HCT116 (cell line): ENCODE measurements around the gene PIEZO2. TPM values are rescaled to one million over a fixed set of nuclear protein-coding genes. Genes with fewer than 3 reads are reported as not detected.

Experiments used
- ATAC-seq: fragments of 200-7000 bp; cut with Tn5 transposase; 2 replicates; pipeline ENCODE4 v1.9.1; 2020; ENCODE audit warnings: mild to moderate bottlenecking, moderate library complexity
- BruUV-seq: library from RNA; stranded (reverse); fragments of 400-500 nt; replicated peaks from 2 replicates; lab custom pipeline; 2021; lab: Mats Ljungman, UMichigan
- CTCF ChIA-PET: fragments of 300-600 bp; sonication (Branson Sonifier 250); formaldehyde crosslinking; loops from one replicate; lab custom pipeline; 2021; ENCODE audit warnings: antibody characterized with exemption; lab: Charles Lee
- POLR2A ChIA-PET: fragments of 300-600, 350-600 bp; sonication (Branson Sonifier 250); formaldehyde crosslinking; loops from one replicate; lab custom pipeline; 2021; ENCODE audit warnings: antibody characterized with exemption; lab: Charles Lee
- RAD21 ChIA-PET, 2 experiments: fragments of 300-600 bp; sonication (Branson Sonifier 250); formaldehyde crosslinking; loops; one replicate each; lab custom pipeline; 2023; ENCODE audit warnings: low total read pairs in 2 of 2; ENCODE audit not compliant: uncharacterized antibody in 2 of 2, unreplicated experiment in 2 of 2, low non-redundant PET in 1 of 2; lab: Charles Lee
- DNase-seq: peaks from one replicate; pipeline ENCODE4 v3.0.0-alpha.2; 2010; ENCODE audit warnings: low read depth, low spot score
- H2AFZ ChIP-seq: fragments of 200-600 bp; shearing (Covaris generic), sonication (generic); 2 replicates; pipeline ENCODE4 v1.6.1; 2017; ENCODE audit warnings: low read depth, mixed run types, mixed read lengths, antibody characterized with exemption, low read length; ENCODE audit not compliant: poor library complexity, severe bottlenecking
- H3K27ac ChIP-seq: 2 replicates; pipeline ENCODE4 v1.5.1; 2012; ENCODE audit warnings: low read depth, low read length
- H3K27me3 ChIP-seq: fragments of 200-600 bp; sonication (generic); 2 replicates; pipeline ENCODE4 v1.6.1; 2016; ENCODE audit warnings: mixed run types, low read length, mixed read lengths; ENCODE audit not compliant: insufficient read depth
- H3K36me3 ChIP-seq, 2 experiments: fragments of 200-500 bp in 1 of 2; fragments of 200-600 bp in 1 of 2; sonication (Bioruptor generic) in 1 of 2; sonication (generic) in 1 of 2; 2 replicates each; pipeline versions ENCODE4 v1.5.1 to v1.6.1; 2014 to 2016; ENCODE audit warnings: low read length in 2 of 2, inconsistent platforms in 1 of 2, mixed read lengths in 1 of 2, mixed run types in 1 of 2; ENCODE audit not compliant: insufficient read depth in 2 of 2, control insufficient read depth in 1 of 2
- H3K4me1 ChIP-seq, 2 experiments: fragments of 200-600 bp in 1 of 2; sonication (generic) in 1 of 2; 2 replicates each; pipeline versions ENCODE4 v1.5.1 to v1.6.1; 2012 to 2017; ENCODE audit warnings: low read length in 2 of 2, inconsistent platforms in 1 of 2, mild to moderate bottlenecking in 1 of 2, mixed read lengths in 1 of 2, mixed run types in 1 of 2, moderate library complexity in 1 of 2; ENCODE audit not compliant: insufficient read depth in 2 of 2, control insufficient read depth in 1 of 2
- H3K4me2 ChIP-seq: fragments of 200-600 bp; sonication (generic); 2 replicates; pipeline ENCODE4 v1.6.1; 2017; ENCODE audit warnings: mixed run types, low read length, mixed read lengths
- H3K4me3 ChIP-seq, 2 experiments: fragments of 200-600 bp in 1 of 2; sonication (generic) in 1 of 2; replicated peaks in 1 of 2; 2 replicates each; pipeline ENCODE4 v1.5.1; 2011 to 2016; ENCODE audit warnings: low read length in 2 of 2, control low read depth in 1 of 2, low read depth in 1 of 2, mild to moderate bottlenecking in 1 of 2, mixed read lengths in 1 of 2, mixed run types in 1 of 2
- H3K79me2 ChIP-seq: fragments of 200-600 bp; sonication (generic); 2 replicates; pipeline ENCODE4 v1.6.1; 2017; ENCODE audit warnings: mild to moderate bottlenecking, mixed run types, low read length, moderate library complexity, mixed read lengths; ENCODE audit not compliant: insufficient read depth
- H3K9ac ChIP-seq: fragments of 200-600 bp; sonication (generic); 2 replicates; pipeline ENCODE4 v1.6.1; 2016; ENCODE audit warnings: low read length, mixed read lengths
- H3K9me2 ChIP-seq: fragments of 200-600 bp; sonication (generic), shearing (Covaris generic); 2 replicates; pipeline ENCODE4 v1.6.1; 2017; ENCODE audit warnings: mixed run types, mild to moderate bottlenecking, moderate library complexity; ENCODE audit not compliant: insufficient read depth
- H3K9me3 ChIP-seq, 2 experiments: fragments of 200-500 bp in 1 of 2; fragments of 200-600 bp in 1 of 2; sonication (Bioruptor generic) in 1 of 2; sonication (generic) in 1 of 2; 2 replicates each; pipeline ENCODE4 v1.6.1; 2014 to 2017; ENCODE audit warnings: low read length in 2 of 2, mixed read lengths in 2 of 2, inconsistent platforms in 1 of 2, low read depth in 1 of 2, mild to moderate bottlenecking in 1 of 2, mixed run types in 1 of 2, moderate library complexity in 1 of 2; ENCODE audit not compliant: control insufficient read depth in 1 of 2, insufficient read depth in 1 of 2
- H4K20me1 ChIP-seq: fragments of 200-600 bp; sonication (generic), shearing (Covaris generic); 2 replicates; pipeline ENCODE4 v1.6.1; 2017; ENCODE audit warnings: mixed run types, mild to moderate bottlenecking, moderate library complexity; ENCODE audit not compliant: insufficient read depth
- ATF3 ChIP-seq: IDR thresholded peaks from 2 replicates; pipeline ENCODE4 v1.6.1; 2012
- CBX3 ChIP-seq: IDR thresholded peaks from 2 replicates; pipeline ENCODE4 v1.6.1; 2012; ENCODE audit warnings: low read depth
- CEBPB ChIP-seq: IDR thresholded peaks from 2 replicates; pipeline ENCODE4 v1.6.1; 2012; ENCODE audit warnings: low read depth
- EGR1 ChIP-seq: IDR thresholded peaks from 2 replicates; pipeline ENCODE4 v1.6.1; 2012; ENCODE audit warnings: low read depth
- ELF1 ChIP-seq: IDR thresholded peaks from 2 replicates; pipeline ENCODE4 v1.6.1; 2012; ENCODE audit warnings: low read depth, borderline replicate concordance
- EZH2 ChIP-seq: fragments of 200-600 bp; sonication (generic); IDR thresholded peaks from 2 replicates; pipeline ENCODE4 v1.6.1; 2017; ENCODE audit warnings: antibody characterized with exemption, mixed run types
- EZH2phosphoT487 ChIP-seq: fragments of 200-600 bp; IDR thresholded peaks from 2 replicates; pipeline ENCODE4 v1.6.1; 2018; ENCODE audit warnings: antibody characterized with exemption, borderline replicate concordance
- FOSL1 ChIP-seq: IDR thresholded peaks from 2 replicates; pipeline ENCODE4 v1.6.1; 2012; ENCODE audit warnings: low read depth
- POLR2A ChIP-seq: IDR thresholded peaks from 2 replicates; pipeline ENCODE4 v1.7.0; 2011; ENCODE audit warnings: borderline replicate concordance; ENCODE audit not compliant: insufficient read depth, insufficient read length; ENCODE audit errors: extremely low read depth
- SIN3A ChIP-seq: IDR thresholded peaks from 2 replicates; pipeline ENCODE4 v1.6.1; 2012; ENCODE audit warnings: low read depth
- SP1 ChIP-seq: IDR thresholded peaks from 2 replicates; pipeline ENCODE4 v1.6.1; 2012; ENCODE audit warnings: low read depth
- SRF ChIP-seq: IDR thresholded peaks from 2 replicates; pipeline ENCODE4 v1.6.1; 2012; ENCODE audit warnings: low read depth
- YY1 ChIP-seq: IDR thresholded peaks from 2 replicates; pipeline ENCODE4 v1.6.1; 2011; ENCODE audit warnings: low read length, low read depth, moderate library complexity, mild to moderate bottlenecking; ENCODE audit not compliant: insufficient replicate concordance; ENCODE audit errors: extremely low read depth
- ZFX ChIP-seq: fragments of 450-650 bp; IDR thresholded peaks from 2 replicates; pipeline ENCODE4 v1.6.1; 2017
- ZNF274 ChIP-seq: fragments of 200-500 bp; sonication (Bioruptor generic); IDR thresholded peaks from 2 replicates; pipeline ENCODE4 v1.6.1; 2014; ENCODE audit warnings: mild to moderate bottlenecking, low read depth, low read length, inconsistent platforms
- intact Hi-C: fragments of 100-400 bp; cut with micrococcal nuclease; formaldehyde crosslinking; loops from 2 replicates; pipeline ENCODE4 v1.10.0; 2022
- total RNA-seq: library from RNA; stranded (reverse); gene quantifications from one replicate; pipeline ENCODE4 v1.2.1, GENCODE V29; 2021; ENCODE audit not compliant: unreplicated experiment
- TF ChIP-seq, protein P1 (sequence below): IDR thresholded peaks from 2 replicates; pipeline ENCODE4 v1.6.1; 2012

The PIEZO2 gene
- total RNA-seq, 1 experiment from 2014 or later, result 0.34 TPM

GRCh38 chr18:10745219-10745618 is 404.1 kb downstream of the PIEZO2 start:
- Histone ChIP-seq H3K27me3 (peaks cover 54% of the 10 kb centered on the region), H3K4me2 (no peak overlapping the region), H3K36me3 (no peaks in the 10 kb centered on the region), H2AFZ (no peak overlapping the region), H3K4me3 (no peak overlapping the region), H4K20me1 (no peaks in the 10 kb centered on the region), H3K9me2 (no peaks in the 10 kb centered on the region), H3K9ac (no peak overlapping the region), H3K27ac (no peak overlapping the region), H3K9me3 (no peaks in the 10 kb centered on the region), H3K79me2 (no peaks in the 10 kb centered on the region), H3K4me1 (no peaks in the 10 kb centered on the region)
- BruUV-seq, result no TSS peak
- intact Hi-C loops, result no loop called here
- ATAC-seq (no peak), DNase-seq (no peak)
- POLR2A ChIA-PET, result no interaction called here
- RAD21 ChIA-PET, result no interaction called here
- CTCF ChIA-PET, result no interaction called here
- no peak for TF ChIP-seq SP1
- no peak for TF ChIP-seq SIN3A
- TF ChIP-seq, protein P1, sequence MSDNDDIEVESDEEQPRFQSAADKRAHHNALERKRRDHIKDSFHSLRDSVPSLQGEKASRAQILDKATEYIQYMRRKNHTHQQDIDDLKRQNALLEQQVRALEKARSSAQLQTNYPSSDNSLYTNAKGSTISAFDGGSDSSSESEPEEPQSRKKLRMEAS, result no peak
- TF ChIP-seq FOSL1, result no peak
- no peak for TF ChIP-seq SRF
- no peak for TF ChIP-seq POLR2A
- no peak for TF ChIP-seq EGR1
- TF ChIP-seq CBX3, result no peak
- no peak for TF ChIP-seq EZH2phosphoT487
- TF ChIP-seq ATF3, result no peak
- TF ChIP-seq ZFX, result no peak
- TF ChIP-seq ELF1, result no peak
- TF ChIP-seq CEBPB, result no peak
- TF ChIP-seq EZH2, result no peak

DNA sequence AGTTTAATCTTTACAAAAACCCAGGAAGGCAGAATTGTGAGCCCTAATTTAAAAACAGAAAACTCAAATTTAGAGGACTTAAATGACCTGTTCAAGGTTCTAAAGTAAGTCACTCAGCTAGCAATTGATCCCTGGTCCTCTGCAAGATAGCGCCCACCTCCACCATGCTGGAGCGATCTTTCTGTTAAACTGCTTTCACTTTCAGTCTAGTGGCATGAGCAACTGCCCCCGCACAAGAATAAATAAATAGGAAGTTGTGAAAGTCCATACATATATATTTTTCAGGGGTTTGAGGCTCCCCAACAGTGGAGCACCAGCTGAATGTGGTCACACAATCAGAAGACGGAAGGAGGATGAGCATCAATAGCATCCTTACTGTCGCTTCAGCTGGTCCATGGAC is 405.6 kb downstream of the PIEZO2 start:
- H2AFZ ChIP-seq, result no peak overlapping the region
- H3K79me2 ChIP-seq, result no peaks in the 10 kb centered on the region
- H3K27ac ChIP-seq, result no peak overlapping the region
- no peaks in the 10 kb centered on the region for H3K36me3 ChIP-seq
- H3K27me3 ChIP-seq, result peaks cover 61% of the 10 kb centered on the region
- no peak overlapping the region for H3K4me2 ChIP-seq
- no peak for DNase-seq
- no peak overlapping the region for H3K9ac ChIP-seq
- no TSS peak for BruUV-seq
- no peaks in the 10 kb centered on the region for H4K20me1 ChIP-seq
- no peak for ATAC-seq
- ChIA-PET RAD21 (no interaction called here), CTCF (no interaction called here), POLR2A (no interaction called here)
- no peak overlapping the region for H3K4me3 ChIP-seq
- no peak for TF ChIP-seq POLR2A
- no peak for TF ChIP-seq SP1
- TF ChIP-seq CEBPB, result no peak
- TF ChIP-seq ZFX, result no peak
- no peak for TF ChIP-seq SRF
- no peak for TF ChIP-seq ATF3
- TF ChIP-seq ZNF274, result no peak
- no peak for TF ChIP-seq EZH2
- no peak for TF ChIP-seq YY1
- H3K9me3 ChIP-seq, result no peaks in the 10 kb centered on the region
- intact Hi-C loops, result no loop called here
- no peaks in the 10 kb centered on the region for H3K9me2 ChIP-seq
- H3K4me1 ChIP-seq, result no peaks in the 10 kb centered on the region
